Activated CD4-positive, alpha-beta T cell treated with anti-CD3 and anti-CD28 coated beads, Interleukin-2, amount 50 U/mL, for 24 hours (primary cell): ENCODE data around the gene RET.

ENCODE experiments used
- DNase-seq, 2 donors: peaks; one replicate each; pipeline ENCODE4 v3.0.0-alpha.2; 2020; ENCODE audit warnings: low read depth in 1 of 2, low spot score in 1 of 2

The RET gene

GRCh38 chr10:43106256-43107091, 29.6 kb downstream of the RET start:
- no peak for DNase-seq

GRCh38 chr10:43108951-43109350, 32.1 kb downstream of the RET start:
- no peak for DNase-seq

DNA sequence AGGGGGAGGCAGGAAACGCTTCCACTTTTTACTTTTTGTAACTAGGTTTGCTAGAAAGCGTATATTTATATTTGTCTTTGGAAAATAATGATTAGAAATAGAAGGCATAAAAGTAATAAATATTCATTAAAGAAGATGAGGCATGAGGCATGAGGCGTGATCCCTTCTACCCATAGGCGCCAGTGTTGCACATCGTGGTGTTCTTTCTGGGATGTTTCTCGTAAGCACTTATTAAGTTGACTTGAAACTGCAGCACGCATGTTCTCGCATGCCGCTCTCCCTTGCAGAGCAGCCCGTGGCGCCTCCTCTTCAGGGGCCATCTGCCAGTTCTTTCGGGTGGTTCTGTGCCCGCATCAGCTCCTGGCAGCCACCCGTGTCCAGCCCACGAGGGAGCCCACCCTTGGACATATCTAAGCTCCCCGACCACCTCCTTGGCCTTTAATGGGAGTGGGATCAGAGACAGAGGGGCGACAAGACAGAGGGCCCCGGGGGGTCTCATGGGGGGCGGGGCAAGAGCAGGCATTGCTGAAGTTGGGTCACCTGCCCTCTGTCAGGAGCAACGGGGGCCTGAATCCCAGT, 32.9 kb downstream of the RET start:
- DNase-seq: no peak

DNA sequence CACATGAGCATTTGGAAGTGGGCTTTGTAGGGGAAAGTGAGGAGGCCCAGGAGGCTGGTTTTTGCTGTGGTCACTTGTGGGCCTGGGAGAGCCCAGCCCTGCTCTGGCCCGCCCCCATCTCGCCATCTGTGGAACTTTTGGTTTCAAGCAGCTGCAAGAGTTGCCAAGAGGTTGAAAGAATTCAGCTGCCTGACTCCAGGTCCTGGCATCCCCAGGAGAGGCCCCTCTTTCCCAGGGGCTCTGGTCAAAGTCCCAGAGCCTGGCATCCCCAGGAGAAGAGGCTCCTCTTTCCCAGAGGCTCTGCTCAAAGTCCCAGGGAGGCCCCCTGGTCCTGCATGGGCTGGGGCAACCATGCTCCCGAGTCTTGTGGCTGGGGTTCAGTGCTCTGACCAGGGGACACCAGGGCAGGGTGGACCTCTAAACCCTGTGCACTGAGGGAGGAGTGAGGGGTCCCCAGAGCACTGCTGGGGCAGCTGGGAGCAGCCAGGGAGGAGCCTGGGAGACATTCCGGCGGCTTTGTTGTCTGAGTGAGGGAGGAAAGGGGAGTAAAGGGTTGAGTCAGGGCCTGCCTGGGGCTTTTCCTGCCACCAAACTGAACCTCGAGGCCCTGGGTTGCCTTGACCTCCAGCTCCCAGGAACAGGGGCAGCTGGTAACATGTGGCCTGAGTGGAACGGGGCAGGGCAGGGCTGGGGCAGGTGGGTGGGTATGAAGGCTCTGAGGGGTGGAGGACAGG, 33.6 kb downstream of the RET start:
- DNase-seq: no peak

DNA sequence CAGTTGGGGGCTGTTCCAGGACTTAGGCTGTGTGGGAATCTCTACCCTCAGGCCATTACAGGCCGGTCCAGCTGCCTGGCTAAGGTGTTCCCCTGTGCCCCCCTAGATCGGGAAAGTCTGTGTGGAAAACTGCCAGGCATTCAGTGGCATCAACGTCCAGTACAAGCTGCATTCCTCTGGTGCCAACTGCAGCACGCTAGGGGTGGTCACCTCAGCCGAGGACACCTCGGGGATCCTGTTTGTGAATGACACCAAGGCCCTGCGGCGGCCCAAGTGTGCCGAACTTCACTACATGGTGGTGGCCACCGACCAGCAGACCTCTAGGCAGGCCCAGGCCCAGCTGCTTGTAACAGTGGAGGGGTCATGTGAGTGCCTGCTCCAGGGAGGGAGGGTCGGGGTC, 34.2 kb downstream of the RET start:
- no peak for DNase-seq

GRCh38 chr10:43111921-43112607, 35.2 kb downstream of the RET start:
- no peak for DNase-seq

GRCh38 chr10:43112608-43112961, 35.7 kb downstream of the RET start:
- no peak for DNase-seq

GRCh38 chr10:43113201-43114087, 36.6 kb downstream of the RET start:
- DNase-seq: no peak

DNA sequence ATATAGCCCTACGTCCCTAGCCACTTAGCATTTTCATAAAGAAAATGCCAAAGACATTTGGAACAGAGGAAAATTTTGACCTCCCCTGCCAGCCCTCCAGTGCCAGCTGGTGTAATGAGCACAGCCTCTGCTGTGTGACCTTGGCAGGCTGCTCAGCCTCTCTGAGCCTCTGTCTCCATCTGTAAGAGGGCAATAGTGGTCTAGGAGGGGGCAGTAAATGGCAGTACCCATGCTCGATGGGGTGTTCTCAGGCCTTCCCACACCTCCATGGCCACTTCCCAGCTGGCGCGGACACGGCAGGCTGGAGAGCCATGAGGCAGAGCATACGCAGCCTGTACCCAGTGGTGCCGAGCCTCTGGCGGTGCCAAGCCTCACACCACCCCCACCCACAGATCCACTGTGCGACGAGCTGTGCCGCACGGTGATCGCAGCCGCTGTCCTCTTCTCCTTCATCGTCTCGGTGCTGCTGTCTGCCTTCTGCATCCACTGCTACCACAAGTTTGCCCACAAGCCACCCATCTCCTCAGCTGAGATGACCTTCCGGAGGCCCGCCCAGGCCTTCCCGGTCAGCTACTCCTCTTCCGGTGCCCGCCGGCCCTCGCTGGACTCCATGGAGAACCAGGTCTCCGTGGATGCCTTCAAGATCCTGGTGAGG, 37.3 kb downstream of the RET start:
- DNase-seq: no peak

DNA sequence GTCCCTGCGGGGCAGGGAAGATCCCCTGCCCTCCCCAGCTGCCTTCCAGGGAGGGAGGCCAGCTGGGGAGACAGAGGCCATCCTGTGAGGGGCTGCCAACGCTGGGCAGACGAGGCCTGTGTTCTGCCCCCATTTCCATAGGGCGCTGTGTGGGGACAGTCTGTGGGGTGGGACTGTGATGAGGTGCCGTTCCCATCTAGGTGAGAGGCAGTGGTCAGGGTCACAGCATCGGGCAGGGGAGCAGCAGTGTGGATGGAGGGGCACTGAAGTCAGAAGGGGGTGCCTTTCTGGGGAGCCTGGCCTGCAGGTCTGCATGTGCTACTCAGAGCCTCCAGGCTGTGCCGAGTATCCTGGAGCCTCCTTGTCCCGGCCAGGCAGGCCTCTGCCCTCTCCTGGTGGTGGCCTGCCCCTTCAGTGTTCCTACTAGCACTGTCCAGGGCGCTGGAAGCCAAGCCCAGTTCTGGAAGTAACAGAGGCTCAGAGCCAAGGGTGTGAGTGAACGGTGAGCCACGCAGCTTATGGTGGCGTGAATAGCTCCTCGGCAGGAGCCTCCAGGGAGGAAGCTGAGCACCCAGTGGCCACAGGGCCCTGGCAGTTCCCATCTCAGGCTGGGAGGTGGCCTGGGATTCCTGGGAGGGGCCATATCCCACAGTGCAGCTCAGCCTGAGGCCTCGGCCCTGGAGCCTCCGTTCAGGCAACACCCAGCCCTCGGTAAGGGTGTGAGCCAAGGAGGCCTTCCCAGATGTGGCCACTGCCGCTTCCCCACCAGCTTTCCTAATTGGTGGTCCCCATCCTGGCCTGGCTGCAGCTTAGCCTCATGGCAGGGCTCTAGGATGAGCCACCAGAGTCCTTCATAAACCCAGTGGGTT, 38.1 kb downstream of the RET start:
- no peak for DNase-seq

- no peak for DNase-seq
Observed at GRCh38 chr10:43115881-43116595, 39.2 kb downstream of the RET start.

DNA sequence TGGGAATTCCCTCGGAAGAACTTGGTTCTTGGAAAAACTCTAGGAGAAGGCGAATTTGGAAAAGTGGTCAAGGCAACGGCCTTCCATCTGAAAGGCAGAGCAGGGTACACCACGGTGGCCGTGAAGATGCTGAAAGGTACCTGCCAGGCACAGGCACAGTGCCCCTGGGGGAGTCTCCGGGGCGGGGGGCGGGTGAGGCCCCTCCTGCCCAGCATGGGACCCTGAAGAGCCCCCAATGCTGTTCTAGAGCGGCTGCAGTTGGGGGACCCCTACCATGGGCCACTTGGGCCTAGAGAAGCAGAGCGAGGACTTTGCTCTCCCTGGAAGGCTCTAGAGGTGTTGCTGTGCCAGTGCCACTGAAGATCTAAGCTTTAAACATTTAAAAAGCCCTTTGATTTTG, 39.7 kb downstream of the RET start:
- DNase-seq: no peak

DNA sequence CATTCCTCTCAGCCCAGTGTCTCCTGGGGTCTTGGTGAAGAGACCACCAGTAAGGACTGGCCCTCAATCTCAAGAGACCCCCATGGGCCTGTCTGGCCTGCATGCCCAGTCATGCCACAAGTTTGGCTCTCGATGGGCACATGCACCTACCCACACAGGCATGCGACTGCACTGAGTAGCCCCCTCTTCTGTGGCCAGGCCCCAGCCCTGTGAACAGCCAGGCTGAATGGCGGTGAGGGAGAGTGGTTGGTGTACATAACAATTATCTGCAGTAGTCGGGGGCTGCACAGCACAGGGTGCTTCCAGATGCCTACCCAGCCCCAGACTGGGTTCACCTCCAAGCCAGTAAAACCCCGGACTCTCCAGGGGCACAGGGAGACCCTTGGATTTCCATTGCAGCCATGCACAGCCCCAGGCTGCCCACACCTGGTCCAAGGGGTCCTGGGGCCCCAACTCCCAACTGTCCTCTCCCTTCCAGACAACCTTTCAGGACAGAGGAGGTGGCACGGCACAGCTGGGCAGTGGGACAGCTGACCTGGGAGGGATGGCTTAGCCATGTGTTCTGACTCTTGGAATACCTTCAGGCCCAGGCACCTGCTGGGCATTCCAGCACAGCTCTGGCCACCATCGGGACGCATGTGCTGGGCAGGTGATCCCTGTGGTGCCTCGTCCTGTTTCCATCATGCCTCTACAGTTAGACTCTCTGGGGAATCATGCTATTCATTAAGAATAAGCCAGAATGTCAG, 40.3 kb downstream of the RET start:
- DNase-seq: no peak

GRCh38 chr10:43117777-43118583, 41.1 kb downstream of the RET start:
- DNase-seq: no peak

GRCh38 chr10:43118631-43119415, 42.0 kb downstream of the RET start:
- no peak for DNase-seq

DNA sequence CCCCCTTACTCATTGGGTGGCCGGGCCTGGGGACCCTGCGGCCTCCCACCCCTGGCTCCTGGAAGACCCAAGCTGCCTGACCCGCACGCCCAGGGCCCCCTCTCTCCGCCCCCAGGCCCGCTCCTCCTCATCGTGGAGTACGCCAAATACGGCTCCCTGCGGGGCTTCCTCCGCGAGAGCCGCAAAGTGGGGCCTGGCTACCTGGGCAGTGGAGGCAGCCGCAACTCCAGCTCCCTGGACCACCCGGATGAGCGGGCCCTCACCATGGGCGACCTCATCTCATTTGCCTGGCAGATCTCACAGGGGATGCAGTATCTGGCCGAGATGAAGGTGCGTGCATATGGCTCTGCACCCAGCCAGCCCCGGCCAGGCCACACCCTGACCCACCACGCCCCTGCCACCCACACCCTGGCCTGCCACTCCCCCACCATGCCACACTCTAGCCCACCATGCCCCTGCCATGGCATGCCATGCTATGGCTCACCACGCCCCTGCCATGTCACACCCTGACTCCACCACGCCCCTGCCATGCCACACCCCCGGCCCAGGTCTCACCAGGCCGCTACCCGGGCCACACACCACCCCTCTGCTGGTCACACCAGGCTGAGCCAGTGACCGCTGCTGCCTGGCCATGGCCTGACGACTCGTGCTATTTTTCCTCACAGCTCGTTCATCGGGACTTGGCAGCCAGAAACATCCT, 42.7 kb downstream of the RET start:
- no peak for DNase-seq
